Mucosa of descending colon (tissue), 3 donors: ENCODE measurements around the gene LRPAP1. TPM values are rescaled to one million over a fixed set of nuclear protein-coding genes. Genes with fewer than 3 reads are reported as not detected.

Experiments
- total RNA-seq, 3 donors: library from RNA; stranded (reverse); fragmentation: NEBNext Ultra II Directional in 2 of 3; extraction: Animal tissue kit (Norgen Biotek cat#: 25700) in 2 of 3; gene quantifications; one replicate each; pipeline versions ENCODE4 v1.2.1 to v1.2.4, GENCODE V29; 2021 to 2023
- donor health status: DM: no; HTN: no; CAD: no; lungs with moderate emphysema.
- donor health status: DM: no; HTN: no; CAD: no.
- donor health status: DM: no; HTN: yes; CAD: no.

LRPAP1 gene
- total RNA-seq, 3 donors from 2014 or later: 109 to 139 (median 137) TPM

Other genes starting within 250 kb of the LRPAP1 start
- 10 to 100 TPM; 16.4 to 28.9 (median 16.8) TPM for gene RGS12, start 239.4 kb downstream of the LRPAP1 start, total RNA-seq
- gene HGFAC, start 90.5 kb downstream of the LRPAP1 start, total RNA-seq: under 1 TPM in 1 of 3 donors, not detected in 2; 0.95 TPM
- gene DOK7, start 69.1 kb downstream of the LRPAP1 start, total RNA-seq: under 1 TPM; 0.28 to 0.61 (median 0.39) TPM
- gene ADRA2C, start 234.0 kb upstream of the LRPAP1 start, total RNA-seq: 1 to 10 TPM in 2 of 3 donors, under 1 TPM in 1; 0.69 to 2.3 (median 1.4) TPM